ENCODE measurements around the gene MAB21L4. TPM values are rescaled to one million over a fixed set of nuclear protein-coding genes. Genes with fewer than 3 reads are reported as not detected.

Gene MAB21L4
- total and polyA plus RNA-seq, 2 experiments from 2014 or later = not detected

- H3K9me2 ChIP-seq (ENCODE audit: insufficient read depth) = no peaks in the 10 kb centered on the region
- ATAC-seq = no peak
- no peak overlapping the region for H3K4me3 ChIP-seq
- H3K27ac Mint-ChIP-seq = no peak overlapping the region
- TF ChIP-seq CTCF (conservative IDR thresholded peaks at IDR 0.05; ENCODE audit: low read depth in 2 of 2) (no peak), ZNF331 (CRISPR knock-in tag; IDR thresholded peaks at IDR 0.05; ENCODE audit: low read depth) (no peak), EZH2 (IDR thresholded peaks at IDR 0.05; ENCODE audit: low read depth, unreplicated experiment) (no peak), POLR2AphosphoS5 (IDR thresholded peaks at IDR 0.05; ENCODE audit: low read depth) (no peak), EZH2phosphoT487 (IDR thresholded peaks at IDR 0.05; ENCODE audit: unreplicated experiment) (no peak), ZNF462 (CRISPR knock-in tag; IDR thresholded peaks at IDR 0.05) (no peak), CREB1 (CRISPR knock-in tag; IDR thresholded peaks at IDR 0.05; ENCODE audit: low read depth) (no peak), ETS1 (IDR thresholded peaks at IDR 0.05) (no peak), REST (IDR thresholded peaks at IDR 0.05; ENCODE audit: unreplicated experiment) (no peak), JUNB (IDR thresholded peaks at IDR 0.05; ENCODE audit: unreplicated experiment) (no peak), ZNF114 (CRISPR knock-in tag; IDR thresholded peaks at IDR 0.05) (no peak), NANOG (IDR thresholded peaks at IDR 0.05; ENCODE audit: borderline replicate concordance) (no peak), STAT1 (IDR thresholded peaks at IDR 0.05; ENCODE audit: unreplicated experiment) (no peak)
- no peaks in the 10 kb centered on the region for H3K36me3 ChIP-seq (ENCODE audit: insufficient read depth)
- H3K4me3 Mint-ChIP-seq = no peak overlapping the region
- no peaks in the 10 kb centered on the region for H3K36me3 Mint-ChIP-seq (ENCODE audit: low read depth)
- H3K27me3 Mint-ChIP-seq (ENCODE audit: insufficient read depth, low read depth, poor library complexity) = peaks cover 6% of the 10 kb centered on the region
- H3K4me1 Mint-ChIP-seq = 0 out of 3 replicates have a peak, but pooled peaks cover 2% of the 10 kb centered on the region
- no peaks in the 10 kb centered on the region for H3K27me3 ChIP-seq (ENCODE audit: insufficient read depth)
- no peaks in the 10 kb centered on the region for H3F3A ChIP-seq (replicated peaks; ENCODE audit: low read depth)
- H3K9me3 Mint-ChIP-seq = no peaks in the 10 kb centered on the region
- no peak overlapping the region for H3K27ac ChIP-seq (ENCODE audit: low read depth)
- H3K4me1 ChIP-seq (ENCODE audit: insufficient read depth) = no peaks in the 10 kb centered on the region
- H3K79me2 ChIP-seq (replicated peaks; ENCODE audit: insufficient read depth) = no peaks in the 10 kb centered on the region
- no peaks in the 10 kb centered on the region for H4K20me1 ChIP-seq (replicated peaks; ENCODE audit: insufficient read depth)
- H2AFZ ChIP-seq = no peak overlapping the region
- H3K4me2 ChIP-seq = no peak overlapping the region
- no peak for DNase-seq (ENCODE audit: low spot score)
Observed at GRCh38 chr2:240877460-240878340, 18.3 kb downstream of the MAB21L4 start.

Data from GM23338 (cell line).